ENCODE data around the gene ELAVL1. TPM values are rescaled to one million over a fixed set of nuclear protein-coding genes. Genes with fewer than 3 reads are reported as not detected.

ELAVL1 gene
- total and polyA plus RNA-seq, 2 experiments from 2014 or later: 81.6 to 143 TPM

DNA sequence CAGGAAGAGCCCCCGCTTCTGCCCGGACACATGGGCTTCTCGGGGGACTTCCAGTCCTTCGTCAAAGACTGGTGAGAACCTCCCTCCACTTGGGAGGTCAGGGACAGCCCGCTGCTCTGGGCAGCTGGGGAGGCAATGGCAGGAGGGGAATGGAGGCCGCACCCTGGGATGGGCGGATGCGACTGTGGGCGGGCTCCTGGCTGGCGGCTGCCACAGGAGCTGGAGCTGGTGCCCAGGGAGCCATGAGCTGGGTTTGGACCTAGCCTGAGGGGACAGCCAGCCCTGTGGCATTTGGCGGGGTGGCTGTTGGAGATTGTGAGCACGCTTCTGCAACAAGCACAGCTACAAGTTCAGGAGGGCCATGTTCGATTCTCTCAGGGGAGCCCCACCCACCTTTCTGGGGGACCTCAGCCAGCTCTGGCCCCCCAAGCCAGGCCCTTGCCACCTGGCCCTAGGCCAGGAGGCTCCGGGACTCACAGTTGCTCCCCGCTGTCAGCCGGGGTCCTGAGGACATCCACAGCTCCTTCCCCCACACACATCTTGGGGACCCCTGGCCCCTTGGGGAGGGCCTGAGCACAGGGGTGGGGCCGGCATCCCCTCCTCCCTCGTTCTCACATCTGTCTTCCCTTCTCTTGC lies 93.8 kb downstream of the ELAVL1 start:
- Histone ChIP-seq H4K20me1 (replicated peaks; ENCODE audit: insufficient read depth) (peaks cover 5% of the 10 kb centered on the region), H3K4me3 (no peak overlapping the region), H3K4me1 (ENCODE audit: insufficient read depth) (no peaks in the 10 kb centered on the region), H3K27ac (ENCODE audit: low read depth) (no peak overlapping the region), H2AFZ (no peak overlapping the region), H3F3A (replicated peaks; ENCODE audit: low read depth) (no peaks in the 10 kb centered on the region), H3K9me2 (ENCODE audit: insufficient read depth) (no peaks in the 10 kb centered on the region), H3K79me2 (replicated peaks; ENCODE audit: insufficient read depth) (peaks cover 10% of the 10 kb centered on the region; the same call in 1 of the 2 replicates), H3K36me3 (ENCODE audit: insufficient read depth) (no peaks in the 10 kb centered on the region), H3K4me2 (no peak overlapping the region), H3K27me3 (ENCODE audit: insufficient read depth) (peaks cover 30% of the 10 kb centered on the region)
- H3K27ac Mint-ChIP-seq: no peak overlapping the region
- no peaks in the 10 kb centered on the region for H3K9me3 Mint-ChIP-seq
- H3K36me3 Mint-ChIP-seq (ENCODE audit: low read depth): peaks cover 17% of the 10 kb centered on the region
- no peak for TF ChIP-seq POLR2AphosphoS5 (IDR thresholded peaks at IDR 0.05; ENCODE audit: low read depth)
- no peak for TF ChIP-seq STAT1 (IDR thresholded peaks at IDR 0.05; ENCODE audit: unreplicated experiment)
- TF ChIP-seq JUNB (IDR thresholded peaks at IDR 0.05; ENCODE audit: unreplicated experiment): no peak
- TF ChIP-seq NANOG (IDR thresholded peaks at IDR 0.05; ENCODE audit: borderline replicate concordance): no peak
- no peak for TF ChIP-seq CREB1 (CRISPR knock-in tag; IDR thresholded peaks at IDR 0.05; ENCODE audit: low read depth)
- no peak for TF ChIP-seq REST (IDR thresholded peaks at IDR 0.05; ENCODE audit: unreplicated experiment)
- TF ChIP-seq EZH2phosphoT487 (IDR thresholded peaks at IDR 0.05; ENCODE audit: unreplicated experiment): no peak
- H3K4me3 Mint-ChIP-seq: no peak overlapping the region
- DNase-seq (ENCODE audit: low spot score) (no peak), ATAC-seq (no peak)
- peaks cover 3% of the 10 kb centered on the region; the same call in 2 of the 3 replicates for H3K4me1 Mint-ChIP-seq
- H3K27me3 Mint-ChIP-seq (ENCODE audit: insufficient read depth, low read depth, poor library complexity): peaks cover 30% of the 10 kb centered on the region

DNA sequence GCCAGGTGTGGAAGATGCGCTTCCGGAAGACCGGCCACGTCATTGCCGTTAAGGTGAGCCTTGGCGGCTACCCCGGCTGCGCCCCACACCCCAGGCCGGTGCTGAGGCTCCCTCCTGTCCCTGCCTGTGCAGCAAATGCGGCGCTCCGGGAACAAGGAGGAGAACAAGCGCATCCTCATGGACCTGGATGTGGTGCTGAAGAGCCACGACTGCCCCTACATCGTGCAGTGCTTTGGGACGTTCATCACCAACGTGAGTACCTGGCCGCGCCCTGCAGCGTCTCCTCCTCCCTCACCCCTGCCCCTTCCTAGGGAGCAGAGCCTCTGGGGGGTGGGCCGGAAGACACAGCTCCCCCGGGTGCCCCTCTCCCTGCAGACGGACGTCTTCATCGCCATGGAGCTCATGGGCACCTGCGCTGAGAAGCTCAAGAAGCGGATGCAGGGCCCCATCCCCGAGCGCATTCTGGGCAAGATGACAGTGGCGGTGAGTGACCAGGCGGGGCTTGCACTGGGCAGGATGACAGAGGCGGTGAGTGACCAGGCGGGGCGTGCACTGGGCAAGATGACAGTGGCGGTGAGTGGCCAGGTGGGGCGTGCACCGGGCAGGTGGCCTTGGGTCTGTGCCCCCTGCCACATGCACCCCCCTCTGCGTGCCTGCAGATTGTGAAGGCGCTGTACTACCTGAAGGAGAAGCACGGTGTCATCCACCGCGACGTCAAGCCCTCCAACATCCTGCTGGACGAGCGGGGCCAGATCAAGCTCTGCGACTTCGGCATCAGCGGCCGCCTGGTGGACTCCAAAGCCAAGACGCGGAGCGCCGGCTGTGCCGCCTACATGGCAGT lies 94.9 kb downstream of the ELAVL1 start:
- no peaks in the 10 kb centered on the region for H3K4me1 ChIP-seq (ENCODE audit: insufficient read depth)
- H3K4me2 ChIP-seq: no peak overlapping the region
- peaks cover 4% of the 10 kb centered on the region for H3K4me1 Mint-ChIP-seq
- no peaks in the 10 kb centered on the region for H3K9me2 ChIP-seq (ENCODE audit: insufficient read depth)
- DNase-seq (ENCODE audit: low spot score) (no peak), ATAC-seq (no peak)
- H3K4me3 Mint-ChIP-seq: no peak overlapping the region
- H3K27ac Mint-ChIP-seq: no peak overlapping the region
- H3K4me3 ChIP-seq: no peak overlapping the region
- TF ChIP-seq EZH2 (IDR thresholded peaks at IDR 0.05; ENCODE audit: low read depth, unreplicated experiment) (no peak), CTCF (conservative IDR thresholded peaks at IDR 0.05; ENCODE audit: low read depth in 2 of 2) (no peak), JUNB (IDR thresholded peaks at IDR 0.05; ENCODE audit: unreplicated experiment) (no peak), ZNF331 (CRISPR knock-in tag; IDR thresholded peaks at IDR 0.05; ENCODE audit: low read depth) (no peak), ETS1 (IDR thresholded peaks at IDR 0.05) (no peak)
- H4K20me1 ChIP-seq (replicated peaks; ENCODE audit: insufficient read depth): peaks cover 5% of the 10 kb centered on the region
- H3K27me3 ChIP-seq (ENCODE audit: insufficient read depth): peaks cover 19% of the 10 kb centered on the region
- H3K79me2 ChIP-seq (replicated peaks; ENCODE audit: insufficient read depth): peaks cover 20% of the 10 kb centered on the region
- H3F3A ChIP-seq (replicated peaks; ENCODE audit: low read depth): no peaks in the 10 kb centered on the region
- H2AFZ ChIP-seq: no peak overlapping the region
- H3K36me3 Mint-ChIP-seq (ENCODE audit: low read depth): peaks cover 17% of the 10 kb centered on the region
- H3K27ac ChIP-seq (ENCODE audit: low read depth): no peak overlapping the region
- no peaks in the 10 kb centered on the region; the same call in 1 of the 2 replicates for H3K36me3 ChIP-seq (ENCODE audit: insufficient read depth)
- H3K9me3 Mint-ChIP-seq: no peaks in the 10 kb centered on the region
- H3K27me3 Mint-ChIP-seq (ENCODE audit: insufficient read depth, low read depth, poor library complexity): peaks cover 23% of the 10 kb centered on the region
